Measurements from ENCODE around the gene DDX41. TPM values are rescaled to one million over a fixed set of nuclear protein-coding genes. Genes with fewer than 3 reads are reported as not detected.

The DDX41 gene
- total RNA-seq, 3 donors from 2014 or later = 65.3 to 79.2 (median 79.0) TPM

DNA sequence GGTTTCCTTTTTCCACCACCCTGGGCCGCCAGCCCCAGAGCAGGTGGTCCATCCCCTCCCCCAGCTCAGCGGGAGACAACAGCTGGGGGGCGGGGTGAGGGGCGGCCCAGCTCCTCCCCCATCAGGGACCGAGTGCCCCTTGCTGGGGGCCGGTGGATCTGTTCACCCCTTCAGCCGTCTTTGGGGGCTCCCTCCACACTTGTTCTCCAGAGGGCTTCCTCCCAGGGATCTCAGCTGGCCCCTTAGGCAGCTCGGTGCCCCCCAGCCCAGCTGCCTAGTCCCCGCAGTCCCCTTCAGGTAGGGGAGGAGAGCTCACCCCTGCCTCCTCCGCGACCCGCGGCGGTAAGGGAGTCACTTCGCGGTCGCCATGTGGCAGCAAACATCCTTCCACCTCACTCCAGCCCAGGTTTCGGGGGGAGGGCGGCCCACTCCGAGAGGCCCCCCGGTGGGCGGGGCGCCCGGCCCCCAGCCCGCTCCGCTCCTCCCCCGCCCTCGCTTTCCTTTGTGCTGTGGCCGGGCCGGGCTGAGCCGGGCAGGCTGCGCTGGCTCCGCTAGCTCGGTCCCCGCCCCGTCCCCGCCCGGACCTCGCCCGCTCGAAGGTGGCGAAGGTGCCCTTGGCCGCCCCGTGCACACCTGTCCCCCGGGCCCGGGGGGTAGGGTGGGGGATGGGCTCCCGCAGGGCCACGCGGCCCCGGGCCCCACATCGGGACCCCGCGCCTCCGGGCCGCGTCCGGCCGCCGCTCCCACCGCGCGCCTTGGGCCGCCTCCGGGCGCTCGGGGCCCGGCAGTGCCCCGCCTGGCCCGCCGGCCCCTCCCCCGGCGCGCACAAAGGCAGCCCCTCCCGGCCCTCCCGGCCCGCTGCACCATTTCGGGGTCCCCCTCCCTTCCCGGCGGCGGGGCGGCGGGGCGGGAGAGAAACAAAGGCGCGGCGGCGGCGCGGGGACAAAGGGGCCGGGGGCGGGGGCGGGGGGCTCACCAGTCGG lies 44.0 kb downstream of the DDX41 start:
- intact Hi-C loops (cut with DNase I, micrococcal nuclease) = no loop called here
- H3K4me3 ChIP-seq = peak overlapping the region; percentile 28
- TF ChIP-seq, protein P1, sequence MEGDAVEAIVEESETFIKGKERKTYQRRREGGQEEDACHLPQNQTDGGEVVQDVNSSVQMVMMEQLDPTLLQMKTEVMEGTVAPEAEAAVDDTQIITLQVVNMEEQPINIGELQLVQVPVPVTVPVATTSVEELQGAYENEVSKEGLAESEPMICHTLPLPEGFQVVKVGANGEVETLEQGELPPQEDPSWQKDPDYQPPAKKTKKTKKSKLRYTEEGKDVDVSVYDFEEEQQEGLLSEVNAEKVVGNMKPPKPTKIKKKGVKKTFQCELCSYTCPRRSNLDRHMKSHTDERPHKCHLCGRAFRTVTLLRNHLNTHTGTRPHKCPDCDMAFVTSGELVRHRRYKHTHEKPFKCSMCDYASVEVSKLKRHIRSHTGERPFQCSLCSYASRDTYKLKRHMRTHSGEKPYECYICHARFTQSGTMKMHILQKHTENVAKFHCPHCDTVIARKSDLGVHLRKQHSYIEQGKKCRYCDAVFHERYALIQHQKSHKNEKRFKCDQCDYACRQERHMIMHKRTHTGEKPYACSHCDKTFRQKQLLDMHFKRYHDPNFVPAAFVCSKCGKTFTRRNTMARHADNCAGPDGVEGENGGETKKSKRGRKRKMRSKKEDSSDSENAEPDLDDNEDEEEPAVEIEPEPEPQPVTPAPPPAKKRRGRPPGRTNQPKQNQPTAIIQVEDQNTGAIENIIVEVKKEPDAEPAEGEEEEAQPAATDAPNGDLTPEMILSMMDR (IDR thresholded peaks at IDR 0.05) = no peak
- peak; percentile 69 for ATAC-seq
- peak; percentile 47 to 69 (median 67) for DNase-seq
- no peaks in the 10 kb centered on the region for H3K9me3 ChIP-seq
- H3K36me3 ChIP-seq (ENCODE audit: low read depth) = no peaks in the 10 kb centered on the region
- H3K4me1 ChIP-seq (ENCODE audit: low read depth) = peaks cover 10% of the 10 kb centered on the region

DNA sequence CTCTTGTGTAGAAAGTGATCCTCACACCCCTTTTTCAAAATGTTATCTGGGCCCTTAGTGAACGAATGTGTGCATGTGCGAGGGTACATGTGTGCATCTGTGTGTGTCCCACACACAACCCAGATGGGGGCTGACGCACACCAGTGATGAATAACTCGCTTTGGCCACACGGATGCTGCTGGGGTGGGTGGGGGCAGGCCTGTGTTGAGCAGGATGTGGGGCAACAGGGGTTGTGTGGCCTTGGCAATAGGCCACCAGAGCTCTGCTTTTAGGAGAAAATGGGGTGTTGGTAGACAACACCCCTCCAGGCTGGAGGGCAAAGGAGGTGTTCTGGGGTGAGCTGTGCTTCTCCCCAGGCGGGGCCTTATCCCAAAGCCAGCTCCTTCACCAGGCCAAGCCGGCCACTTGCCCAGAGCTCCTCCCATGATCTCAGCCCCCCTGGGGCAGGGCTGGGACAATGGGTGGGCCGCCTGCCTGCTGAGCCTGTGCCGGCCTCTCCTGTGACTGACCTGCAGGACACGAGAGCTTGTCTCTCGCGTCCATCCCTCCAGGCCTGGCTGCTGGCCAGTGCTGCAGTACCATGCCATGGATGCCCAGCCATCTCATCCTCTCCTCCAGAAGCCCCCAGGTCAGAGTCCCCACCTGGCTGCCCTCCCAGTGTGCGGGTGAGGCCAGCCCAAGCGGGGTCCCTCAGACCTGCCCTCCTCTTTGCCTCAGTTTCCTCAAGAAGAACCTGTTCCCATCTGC lies 45.0 kb downstream of the DDX41 start:
- intact Hi-C loops (cut with DNase I, micrococcal nuclease) = no loop called here
- H3K4me1 ChIP-seq (ENCODE audit: low read depth) = peaks cover 10% of the 10 kb centered on the region
- DNase-seq = peak in 2 of 3 donors; percentile 44 to 62

DNA sequence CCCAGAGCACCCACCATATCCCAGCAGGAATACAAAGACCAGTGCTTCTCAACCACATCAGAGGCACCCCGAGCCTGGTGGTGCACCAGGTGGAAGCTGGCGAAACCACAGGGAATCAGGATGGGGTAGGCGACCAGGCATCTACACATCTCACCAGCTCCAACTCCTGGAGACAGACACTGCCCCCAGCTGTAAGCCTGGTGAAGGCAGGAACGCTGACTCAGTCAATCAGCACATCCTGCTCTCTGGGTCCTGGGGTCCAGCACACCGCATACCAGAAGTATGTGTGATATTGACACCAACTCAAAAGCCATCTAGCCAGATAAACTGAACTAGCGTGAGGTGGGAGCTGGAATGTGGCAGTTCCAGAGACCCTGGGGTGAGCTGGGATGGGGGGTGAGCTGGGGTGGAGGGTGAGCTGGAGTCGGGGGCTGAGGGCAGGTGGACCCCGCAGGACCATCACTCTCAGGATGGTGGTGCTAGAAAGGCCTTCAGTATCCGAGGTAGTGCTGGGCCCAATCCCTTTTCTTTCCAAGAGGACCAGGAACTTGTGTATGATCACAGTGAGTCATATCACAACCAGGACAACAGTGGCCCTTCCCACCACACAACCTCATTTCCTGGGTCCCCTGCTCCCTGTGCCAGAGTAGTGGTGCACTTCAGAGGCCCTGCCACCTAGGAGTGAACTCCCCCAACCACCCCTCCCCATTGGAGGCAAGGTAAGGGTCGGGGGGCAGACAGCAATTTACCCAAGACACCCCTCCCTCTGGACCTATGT lies 45.8 kb downstream of the DDX41 start:
- H3K36me3 ChIP-seq (ENCODE audit: low read depth) = no peaks in the 10 kb centered on the region
- DNase-seq (no peak), ATAC-seq (peak; percentile 28)
- TF ChIP-seq, protein P1 (IDR thresholded peaks at IDR 0.05) = no peak
- H3K9me3 ChIP-seq = no peaks in the 10 kb centered on the region
- H3K4me1 ChIP-seq (ENCODE audit: low read depth) = peaks cover 10% of the 10 kb centered on the region
- H3K4me3 ChIP-seq = no peak overlapping the region
- intact Hi-C loops (cut with DNase I, micrococcal nuclease) = no loop called here

More for the DNA sequence above, 45.0 kb downstream of the DDX41 start:
- ATAC-seq = no peak
- no peak overlapping the region for H3K4me3 ChIP-seq
- H3K36me3 ChIP-seq (ENCODE audit: low read depth) = no peaks in the 10 kb centered on the region
- TF ChIP-seq, protein P1 (IDR thresholded peaks at IDR 0.05) = no peak
- no peaks in the 10 kb centered on the region for H3K9me3 ChIP-seq

DNA sequence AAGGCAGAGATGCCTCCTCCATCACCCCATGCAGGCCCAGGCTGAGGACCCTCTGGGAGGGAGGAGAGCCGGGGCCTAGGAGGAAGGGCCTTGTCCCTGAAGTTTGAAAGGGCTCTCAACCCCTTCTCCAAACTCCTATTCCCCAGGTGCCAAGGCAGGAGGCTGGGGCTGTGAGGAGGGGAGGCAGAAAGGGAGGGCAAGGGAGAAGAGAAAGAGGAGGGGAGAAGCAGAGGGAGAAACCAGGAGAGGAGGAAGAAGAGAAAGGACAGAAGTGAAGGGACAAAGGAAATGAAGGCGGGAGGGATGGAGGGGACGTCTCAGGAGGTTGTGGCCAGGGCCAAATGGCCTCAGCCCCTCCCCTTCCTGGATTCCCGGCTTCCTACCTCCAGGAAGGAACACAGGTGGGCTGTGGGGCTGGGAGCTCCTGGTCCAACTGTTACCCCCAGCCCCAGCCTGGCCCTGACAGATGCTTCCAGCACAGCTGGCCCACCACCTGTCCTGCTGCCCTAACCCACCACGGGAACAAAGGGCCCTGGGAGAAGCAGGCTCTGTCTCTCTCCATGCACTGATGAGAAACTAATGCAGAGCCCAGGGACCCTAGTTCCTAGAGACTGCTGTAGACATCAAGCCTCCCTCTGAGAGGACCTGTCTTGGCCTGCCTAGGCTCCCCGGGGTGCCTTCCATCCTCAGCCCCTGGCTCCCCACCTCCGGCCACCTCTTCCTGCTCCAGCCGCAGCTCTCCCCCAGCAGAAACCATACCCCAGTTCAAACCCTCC lies 46.8 kb downstream of the DDX41 start:
- no peaks in the 10 kb centered on the region for H3K9me3 ChIP-seq
- intact Hi-C loops (cut with DNase I, micrococcal nuclease) = no loop called here
- DNase-seq (peak in 1 of 3 donors; percentile 41), ATAC-seq (no peak)
- H3K4me1 ChIP-seq (ENCODE audit: low read depth) = peaks cover 10% of the 10 kb centered on the region
- TF ChIP-seq, protein P1 (IDR thresholded peaks at IDR 0.05) = no peak
- no peak overlapping the region for H3K4me3 ChIP-seq
- no peaks in the 10 kb centered on the region for H3K36me3 ChIP-seq (ENCODE audit: low read depth)
